ENCODE data around the gene TAS2R39. TPM values are rescaled to one million over a fixed set of nuclear protein-coding genes. Genes with fewer than 3 reads are reported as not detected.

TAS2R39 gene
- total and polyA plus RNA-seq, 10 donors, result not detected

GRCh38 chr7:143214789-143215679 lies 31.8 kb downstream of the TAS2R39 start:
- H3K27me3 ChIP-seq (replicated peaks in 1 of 7), result peaks cover 0 to 5% (median 0%) of the 10 kb centered on the region in 7 donors
- DNase-seq, result no peak
- peaks cover 0 to 8% (median 1%) of the 10 kb centered on the region in 6 donors for H3K4me1 ChIP-seq
- no peak overlapping the region for H3K27ac ChIP-seq
- intact Hi-C loops (cut with DNase I; ENCODE audit: low total_unique reads), result loop anchor here (5.0 to 10.0 kb wide), 2 partner anchors 208 to 360 kb away; partner anchors contain the start of gene EPHB6
- peak; percentile 98 to 99 (median 98) for TF ChIP-seq CTCF (IDR thresholded peaks at IDR 0.05 in 8 of 11, conservative IDR thresholded peaks at IDR 0.05 in 3 of 11)
- TF ChIP-seq POLR2A (IDR thresholded peaks at IDR 0.05), result no peak
- no peaks in the 10 kb centered on the region for H3K36me3 ChIP-seq
- 20 to 25% (median 22%) methylated on average over 8 of the region's 8 CpGs for WGBS, 5 donors
- no peak overlapping the region for H3K4me3 ChIP-seq
- peaks cover 0 to 13% (median 0%) of the 10 kb centered on the region in 8 donors for H3K9me3 ChIP-seq

DNA sequence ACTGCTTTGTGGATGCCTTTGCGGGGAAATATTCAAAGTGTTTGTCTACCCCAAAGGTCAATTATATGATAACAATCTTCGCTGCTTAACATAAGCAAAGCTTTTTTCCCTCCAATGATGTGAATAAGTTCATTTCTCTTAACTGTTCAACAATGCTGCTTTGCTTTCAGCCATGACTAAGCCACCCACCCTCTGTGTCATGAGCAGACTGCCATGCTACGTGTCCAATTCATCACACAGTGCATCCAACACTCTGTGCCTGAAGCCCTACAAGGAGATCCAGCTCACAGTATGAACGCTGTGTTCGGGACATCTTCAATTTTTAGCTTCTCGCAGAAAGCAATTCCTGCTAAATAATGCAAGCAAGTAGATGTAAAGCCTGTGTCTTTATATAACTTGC lies 32.9 kb downstream of the TAS2R39 start:
- TF ChIP-seq CTCF (IDR thresholded peaks at IDR 0.05 in 8 of 11, conservative IDR thresholded peaks at IDR 0.05 in 3 of 11) (peak in 1 of 11 experiments; percentile 9), POLR2AphosphoS5 (IDR thresholded peaks at IDR 0.05) (no peak), POLR2A (IDR thresholded peaks at IDR 0.05) (no peak)
- DNase-seq, result no peak
- Histone ChIP-seq H3K4me3 (no peak overlapping the region), H3K27ac (no peak overlapping the region), H3K9me3 (peaks cover 0 to 12% (median 0%) of the 10 kb centered on the region in 8 donors), H3K4me1 (peaks cover 0 to 8% (median 1%) of the 10 kb centered on the region in 6 donors), H3K27me3 (replicated peaks in 1 of 7) (peaks cover 0 to 5% (median 0%) of the 10 kb centered on the region in 7 donors), H3K36me3 (no peaks in the 10 kb centered on the region)
- WGBS, 5 donors, result 83 to 94% (median 92%) methylated on average over 6 of the region's 6 CpGs
- intact Hi-C loops (cut with DNase I; ENCODE audit: low total_unique reads), result loop anchor here (5.0 to 10.0 kb wide), 2 partner anchors 209 to 361 kb away; partner anchors contain the start of gene EPHB6

GRCh38 chr7:143216686-143217085 lies 33.5 kb downstream of the TAS2R39 start:
- TF ChIP-seq POLR2A (IDR thresholded peaks at IDR 0.05) (no peak), CTCF (IDR thresholded peaks at IDR 0.05 in 8 of 11, conservative IDR thresholded peaks at IDR 0.05 in 3 of 11) (no peak), POLR2AphosphoS5 (IDR thresholded peaks at IDR 0.05) (no peak)
- Histone ChIP-seq H3K4me1 (peaks cover 0 to 8% (median 1%) of the 10 kb centered on the region in 6 donors), H3K9me3 (peaks cover 0 to 7% (median 0%) of the 10 kb centered on the region in 8 donors), H3K4me3 (no peak overlapping the region), H3K27me3 (replicated peaks in 1 of 7) (peaks cover 0 to 5% (median 0%) of the 10 kb centered on the region in 7 donors), H3K27ac (no peak overlapping the region), H3K36me3 (no peaks in the 10 kb centered on the region)
- DNase-seq, result no peak
- 82 to 93% (median 90%) methylated on average over 2 of the region's 2 CpGs for WGBS, 5 donors
- intact Hi-C loops (cut with DNase I; ENCODE audit: low total_unique reads), result loop anchor here (5.0 to 10.0 kb wide), 2 partner anchors 209 to 362 kb away; partner anchors contain the start of gene EPHB6

GRCh38 chr7:143217806-143218205 lies 34.6 kb downstream of the TAS2R39 start:
- no peak for DNase-seq
- WGBS, 5 donors, result 79 to 92% (median 90%) methylated on average over 2 of the region's 2 CpGs
- TF ChIP-seq CTCF (IDR thresholded peaks at IDR 0.05 in 8 of 11, conservative IDR thresholded peaks at IDR 0.05 in 3 of 11) (no peak), POLR2AphosphoS5 (IDR thresholded peaks at IDR 0.05) (no peak), POLR2A (IDR thresholded peaks at IDR 0.05) (no peak)
- Histone ChIP-seq H3K27me3 (replicated peaks in 1 of 7) (peaks cover 0 to 5% (median 0%) of the 10 kb centered on the region in 7 donors), H3K9me3 (no peaks in the 10 kb centered on the region), H3K4me1 (peaks cover 0 to 8% (median 1%) of the 10 kb centered on the region in 6 donors), H3K27ac (no peak overlapping the region), H3K4me3 (no peak overlapping the region), H3K36me3 (no peaks in the 10 kb centered on the region)
- intact Hi-C loops (cut with DNase I; ENCODE audit: low total_unique reads), result loop anchor here (5.0 to 10.0 kb wide), 2 partner anchors 211 to 363 kb away; partner anchors contain the start of gene EPHB6
